Heart left ventricle (tissue), 16 donors: ENCODE results near the gene DPH3. TPM values are rescaled to one million over a fixed set of nuclear protein-coding genes. Genes with fewer than 3 reads are reported as not detected.

Source experiments
- ATAC-seq, 4 donors: fragments of 200-7000 bp; cut with Tn5 transposase; one replicate each; pipeline ENCODE4 v1.9.1; 2020 to 2022; ENCODE audit warnings: moderate library complexity in 4 of 4, mild to moderate bottlenecking in 3 of 4, moderate number of reproducible peaks in 1 of 4
- DNase-seq, 5 donors: peaks; one replicate each; pipeline ENCODE4 v3.0.0-alpha.2; 2020
- H3K27ac ChIP-seq, 12 donors: fragments of 200-600 bp; sonication (generic) in 4 of 12; one replicate each; pipeline versions ENCODE4 v1.5.0 to v1.8.0; 2016 to 2022; ENCODE audit warnings: mild to moderate bottlenecking in 2 of 12
- H3K27me3 ChIP-seq, 9 donors: fragments of 200-600 bp; sonication (generic) in 2 of 9; one replicate each; pipeline versions ENCODE4 v1.5.1 to v1.8.0; 2016 to 2022; ENCODE audit warnings: mild to moderate bottlenecking in 3 of 9
- H3K36me3 ChIP-seq, 9 donors: fragments of 200-600 bp; sonication (generic) in 2 of 9; one replicate each; pipeline versions ENCODE4 v1.5.0 to v1.8.0; 2018 to 2022; ENCODE audit warnings: mild to moderate bottlenecking in 2 of 9
- H3K4me1 ChIP-seq, 12 donors: fragments of 200-600 bp; sonication (generic) in 4 of 12; one replicate each; pipeline versions ENCODE4 v1.5.0 to v1.8.0; 2016 to 2022; ENCODE audit warnings: mild to moderate bottlenecking in 3 of 12
- H3K4me3 ChIP-seq, 12 donors: fragments of 200-600 bp; sonication (generic) in 4 of 12; one replicate each; pipeline versions ENCODE4 v1.5.0 to v1.8.0; 2017 to 2022; ENCODE audit warnings: mild to moderate bottlenecking in 9 of 12, moderate library complexity in 4 of 12
- H3K9me3 ChIP-seq, 12 donors: fragments of 200-600 bp; sonication (generic) in 4 of 12; one replicate each; pipeline versions ENCODE4 v1.5.0 to v1.8.0; 2016 to 2022; ENCODE audit warnings: mild to moderate bottlenecking in 1 of 12
- CTCF ChIP-seq, 12 donors: fragments of 200-600 bp; sonication (generic) in 4 of 12; IDR thresholded peaks; one replicate each; pipeline versions ENCODE4 v1.5.0 to v1.8.0; 2018 to 2022; ENCODE audit warnings: antibody characterized with exemption in 12 of 12, mild to moderate bottlenecking in 5 of 12
- POLR2A ChIP-seq, 2 donors: fragments of 450-650 bp; IDR thresholded peaks; one replicate each; pipeline ENCODE4 v1.6.1; 2017; ENCODE audit warnings: antibody characterized with exemption in 2 of 2, mild to moderate bottlenecking in 2 of 2, moderate library complexity in 2 of 2
- WGBS, 4 donors: extraction: QIAGEN DNeasy Blood & Tissue Kit in 2 of 4; methylation state at CpG; one replicate each; pipeline versions ENCODE4 v1.1.5 to v1.1.7; 2013 to 2018; 5-methylcytosine and 5-hydroxymethylcytosine counted together
- intact Hi-C, 10 donors: fragments of 100-400 bp; cut with DNase I; formaldehyde crosslinking; loops; one replicate each; pipeline versions ENCODE4 v1.11.1 to v1.14.2; 2022
- polyA plus RNA-seq, 2 donors: library from polyadenylated mRNA; stranded (reverse); fragments of 200-250 nt; gene quantifications; one replicate each; pipeline ENCODE4 v1.2.3, GENCODE V29; 2013
- total RNA-seq, 9 donors: library from RNA; depleted of rRNA in 2 of 9; stranded (reverse); fragments of >200 nt in 2 of 9; fragmentation: NEBNext Ultra II Directional in 3 of 9; extraction: Animal tissue kit (Norgen Biotek cat#: 25700) in 3 of 9; gene quantifications; one replicate each; pipeline versions ENCODE4 v1.1.0 to v1.2.4, GENCODE V29; 2016 to 2023
- donor health status: ischemic (EF 13 %, LVEDD 7.1; RV severe dilation, severe dysfunction).
- donor health status: healthy with polysubstance abuse.
- donor health status: DM: no; HTN: yes; CAD: no.
- donor health status: DM: no; HTN: no; CAD: no.
- donor health status: ischemic (EF 25% LVEDD 6.9; RV normal size, moderate dysfunction).
- donor health status: ischemic (EF 25% LVEDD 5.7; RV mildly dilated, moderate dysfunction).
- donor health status: healthy.
- donor health status: DM: yes; HTN: yes; CAD: no.
- donor health status: ischemic (EF 35%, LVEDD 5.7; RV mildly dilated, moderate dysfunction).
- donor health status: nonischemic (EF 11% LVEDD 7.7; RV severe dilation, severe dysfunction).
- donor health status: DM: yes; HTN: yes; CAD: no.
- donor health status: PGD.
- donor health status: ischemic (EF 29% LVEDD 5.4; RV normal size, mild dysfunction).
- donor health status: nonischemic (EF 23%, LVEDD 6.1; RV moderate dilation, normal function).

DPH3 gene
- total and polyA plus RNA-seq, 11 donors = 10.0 to 38.3 (median 20.9) TPM

GRCh38 chr3:16304061-16305010 lies 39.6 kb upstream of the DPH3 start:
- Histone ChIP-seq H3K27ac (no peak overlapping the region), H3K27me3 (no peaks in the 10 kb centered on the region), H3K4me1 (peaks cover 0 to 64% (median 1%) of the 10 kb centered on the region in 12 donors), H3K36me3 (peaks cover 0 to 53% (median 30%) of the 10 kb centered on the region in 9 donors), H3K4me3 (no peak overlapping the region), H3K9me3 (no peaks in the 10 kb centered on the region)
- no peak for DNase-seq
- 84 to 96% (median 89%) methylated on average over 2 of the region's 2 CpGs for WGBS, 4 donors
- TF ChIP-seq CTCF (IDR thresholded peaks at IDR 0.05) (no peak), POLR2A (IDR thresholded peaks at IDR 0.05) (no peak)
- peak in 1 of 4 donors; percentile 17 for ATAC-seq
- intact Hi-C loops = no loop called here

- Histone ChIP-seq H3K4me3 (no peak overlapping the region), H3K27me3 (no peaks in the 10 kb centered on the region), H3K27ac (peak overlapping the region in 1 of 12 donors; percentile 73), H3K4me1 (peaks cover 0 to 63% (median 11%) of the 10 kb centered on the region in 12 donors), H3K36me3 (peaks cover 0 to 50% (median 28%) of the 10 kb centered on the region in 9 donors), H3K9me3 (no peaks in the 10 kb centered on the region)
- intact Hi-C loops = no loop called here
- ATAC-seq = no peak
- TF ChIP-seq CTCF (IDR thresholded peaks at IDR 0.05) (no peak), POLR2A (IDR thresholded peaks at IDR 0.05) (no peak)
- WGBS, 4 donors = 85 to 87% (median 85%) methylated on average over 2 of the region's 2 CpGs
- DNase-seq = no peak
Measured at GRCh38 chr3:16303037-16303575, 38.4 kb upstream of the DPH3 start.

- WGBS, 4 donors = 78 to 91% (median 87%) methylated on average over 6 of the region's 6 CpGs
- H3K36me3 ChIP-seq = peaks cover 0 to 52% (median 25%) of the 10 kb centered on the region in 9 donors
- no peaks in the 10 kb centered on the region for H3K9me3 ChIP-seq
- ATAC-seq = no peak
- intact Hi-C loops = no loop called here
- H3K27me3 ChIP-seq = no peaks in the 10 kb centered on the region
- TF ChIP-seq POLR2A (IDR thresholded peaks at IDR 0.05) = no peak
- TF ChIP-seq CTCF (IDR thresholded peaks at IDR 0.05) = no peak
- peaks cover 0 to 62% (median 12%) of the 10 kb centered on the region in 12 donors for H3K4me1 ChIP-seq
- H3K27ac ChIP-seq = peak overlapping the region in 1 of 12 donors; percentile 73
- peak overlapping the region in 1 of 12 donors; percentile 16 for H3K4me3 ChIP-seq
- DNase-seq = no peak
Measured at GRCh38 chr3:16302082-16302631, 37.4 kb upstream of the DPH3 start.

- no peak for ATAC-seq
- peaks cover 0 to 62% (median 12%) of the 10 kb centered on the region in 12 donors for H3K4me1 ChIP-seq
- TF ChIP-seq CTCF (IDR thresholded peaks at IDR 0.05) (no peak), POLR2A (IDR thresholded peaks at IDR 0.05) (no peak)
- H3K27me3 ChIP-seq = no peaks in the 10 kb centered on the region
- intact Hi-C loops = no loop called here
- no peaks in the 10 kb centered on the region for H3K9me3 ChIP-seq
- 50 to 59% (median 57%) methylated on average over 6 of the region's 6 CpGs for WGBS, 4 donors
- peak overlapping the region in 1 of 12 donors; percentile 16 for H3K4me3 ChIP-seq
- H3K27ac ChIP-seq = peak overlapping the region in 1 of 12 donors; percentile 73
- peaks cover 0 to 57% (median 32%) of the 10 kb centered on the region in 9 donors for H3K36me3 ChIP-seq
- no peak for DNase-seq
Measured at GRCh38 chr3:16301507-16301906, 36.8 kb upstream of the DPH3 start.
